Activated CD8-positive, alpha-beta memory T cell treated with anti-CD3 and anti-CD28 coated beads for 24 hours (primary cell): Measurements from ENCODE around the gene PPP1R9A.

Experiments
- DNase-seq: peaks from one replicate; pipeline ENCODE4 v3.0.0-alpha.2; 2020

The PPP1R9A gene

DNA sequence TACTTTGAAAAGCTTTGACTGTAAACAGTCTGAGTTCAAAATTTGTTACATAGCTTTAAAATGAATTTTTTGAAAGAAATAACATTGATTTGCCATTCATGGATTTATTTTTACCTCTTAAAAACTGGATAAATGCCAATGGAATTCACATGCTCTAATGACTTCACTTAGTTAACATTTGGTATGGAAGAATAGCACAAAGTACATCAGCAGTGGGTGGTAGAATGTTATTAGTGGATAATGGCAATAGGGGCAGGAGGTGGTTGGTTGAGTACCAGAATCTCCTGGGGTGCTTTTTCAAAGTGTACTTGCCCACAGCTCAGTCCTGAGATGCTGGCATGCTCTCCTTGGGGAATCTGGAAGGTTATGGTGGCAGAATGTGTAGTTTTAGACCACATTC, 4.7 kb downstream of the PPP1R9A start:
- DNase-seq = no peak

DNA sequence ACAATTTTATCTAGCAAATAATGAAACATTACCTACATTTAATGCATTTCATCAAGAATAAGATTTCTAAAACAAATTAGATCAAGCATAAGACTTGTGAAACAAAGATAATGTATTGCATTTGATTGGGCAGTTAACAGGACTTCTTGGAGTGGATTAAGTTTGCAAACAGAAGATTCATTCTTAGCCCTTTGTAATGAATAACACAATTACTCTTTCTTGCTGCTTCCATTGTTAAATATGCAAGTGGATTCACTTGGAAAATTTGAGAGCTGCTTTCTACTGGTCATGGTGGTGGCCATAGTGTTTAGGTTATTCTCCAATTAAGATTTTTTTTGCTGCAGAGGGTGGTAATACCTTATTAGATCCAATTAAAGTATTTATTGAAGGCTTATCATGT, 6.0 kb downstream of the PPP1R9A start:
- DNase-seq = no peak

DNA sequence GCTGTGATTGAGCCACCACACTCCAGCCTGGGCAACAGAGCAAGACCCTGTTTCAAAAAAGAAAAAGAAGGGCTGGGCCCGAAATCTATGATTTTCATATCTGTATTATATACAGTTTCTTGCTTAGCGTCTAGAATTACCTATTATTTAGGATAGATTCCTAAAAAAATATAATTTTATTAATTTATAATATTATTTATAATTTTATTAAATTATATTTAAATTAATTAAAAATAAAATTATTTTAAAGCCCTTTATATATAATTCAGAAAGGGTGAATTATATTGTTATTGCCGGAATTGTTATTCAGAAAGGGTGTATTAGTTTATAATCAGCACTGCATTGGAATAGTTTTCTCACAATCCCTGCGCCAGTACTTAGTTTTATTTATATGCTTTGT, 14.5 kb downstream of the PPP1R9A start:
- no peak for DNase-seq

DNA sequence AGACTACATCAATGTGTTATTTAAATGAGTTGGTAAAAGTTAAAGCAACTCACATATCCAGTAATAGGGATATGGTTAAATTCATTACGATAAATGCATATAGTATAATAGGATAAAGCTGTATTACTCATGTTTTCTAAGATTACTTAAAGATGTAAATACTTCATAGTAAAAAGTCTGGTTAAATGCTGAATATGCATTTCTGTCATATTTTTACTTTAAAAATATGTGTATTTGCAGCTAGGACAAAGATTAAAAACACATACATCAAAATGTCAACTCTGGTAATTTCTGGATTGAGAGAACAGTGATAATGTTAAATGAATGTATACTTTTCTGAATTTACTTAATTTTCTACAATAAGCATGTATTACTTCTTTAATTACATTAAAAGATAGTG, 15.1 kb downstream of the PPP1R9A start:
- DNase-seq = no peak

- DNase-seq = no peak
Observed at GRCh38 chr7:94923412-94923811, 16.0 kb downstream of the PPP1R9A start.

- DNase-seq = no peak
Observed at GRCh38 chr7:94928168-94928707, 20.8 kb downstream of the PPP1R9A start.

- no peak for DNase-seq
Observed at GRCh38 chr7:94933256-94933990, 26.0 kb downstream of the PPP1R9A start.

- DNase-seq = no peak
Observed at GRCh38 chr7:94939395-94939794, 32.0 kb downstream of the PPP1R9A start.

DNA sequence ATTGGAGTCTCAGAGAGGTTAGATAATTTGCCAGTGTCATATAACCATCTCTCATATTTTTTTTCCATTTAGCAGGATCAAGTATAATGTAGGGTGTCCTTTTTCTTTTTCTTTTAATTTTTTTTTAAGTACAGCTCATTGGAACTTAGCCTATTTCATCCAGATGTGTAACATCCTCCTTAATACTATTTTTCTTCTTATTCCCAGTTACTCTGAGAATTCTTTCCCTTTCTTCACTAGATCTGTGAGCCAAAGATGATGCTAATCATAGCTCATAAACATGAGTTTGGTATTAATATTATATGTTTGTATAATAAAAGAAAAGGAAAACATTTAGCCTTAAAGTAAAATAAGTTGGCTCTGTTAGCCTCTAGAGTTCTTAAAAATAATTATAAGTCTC, 32.8 kb downstream of the PPP1R9A start:
- no peak for DNase-seq

DNA sequence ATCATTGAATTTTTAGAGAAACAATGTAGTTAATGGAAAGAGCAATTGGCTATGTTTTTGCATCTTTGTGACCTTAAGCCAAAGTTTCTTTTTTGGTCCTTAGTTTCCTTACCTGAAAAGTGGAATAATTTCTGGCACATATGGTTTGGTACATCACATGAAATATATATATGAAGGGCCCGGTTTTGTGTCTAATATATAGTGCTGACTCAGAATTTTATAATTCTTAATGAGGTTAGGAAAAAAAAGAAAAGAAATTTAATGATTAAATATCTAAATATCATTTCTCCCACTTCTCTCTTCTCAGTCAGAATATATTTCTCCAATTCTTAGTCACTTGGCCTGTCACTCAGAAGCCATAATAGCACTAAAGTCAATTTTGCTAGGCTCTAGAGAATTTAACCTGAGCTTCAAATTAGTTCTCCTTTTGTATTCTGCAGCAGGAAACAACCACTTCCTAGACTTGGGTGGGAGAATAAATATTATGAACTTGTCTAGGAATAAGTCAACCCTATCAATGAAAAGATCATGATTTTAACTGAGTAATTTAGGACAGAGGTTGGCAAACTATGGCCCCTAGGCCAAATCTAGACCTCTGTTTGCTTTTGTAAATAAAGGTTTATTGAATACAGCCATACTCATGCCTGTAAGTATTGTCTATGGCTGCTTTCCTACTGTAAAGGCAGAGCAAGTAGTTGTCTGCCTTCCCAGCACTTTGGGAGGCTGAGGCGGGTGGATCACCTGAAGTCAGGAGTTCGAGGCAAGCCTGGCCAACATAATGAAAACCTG, 34.6 kb downstream of the PPP1R9A start:
- DNase-seq = no peak

GRCh38 chr7:94943134-94943533, 35.7 kb downstream of the PPP1R9A start:
- DNase-seq = no peak

DNA sequence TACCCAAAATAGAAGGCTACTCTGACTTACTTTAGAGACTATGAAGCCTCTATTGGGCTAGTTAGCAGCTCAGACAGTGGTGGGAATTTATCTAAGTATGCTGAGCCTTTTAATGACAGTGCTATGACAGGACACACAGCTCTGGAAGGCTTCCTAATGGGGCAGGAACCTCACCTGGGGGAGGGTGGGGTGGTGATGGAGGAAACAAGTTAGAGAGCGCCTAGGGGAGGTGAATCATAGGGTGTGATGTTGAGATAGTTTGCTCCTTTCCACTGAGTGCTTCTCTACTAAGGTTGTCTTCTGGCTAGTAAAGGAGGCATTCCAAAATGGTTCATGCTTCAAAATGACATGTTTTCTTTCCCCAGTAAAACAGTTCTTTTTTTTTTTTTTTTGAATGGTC, 42.1 kb downstream of the PPP1R9A start:
- no peak for DNase-seq

DNA sequence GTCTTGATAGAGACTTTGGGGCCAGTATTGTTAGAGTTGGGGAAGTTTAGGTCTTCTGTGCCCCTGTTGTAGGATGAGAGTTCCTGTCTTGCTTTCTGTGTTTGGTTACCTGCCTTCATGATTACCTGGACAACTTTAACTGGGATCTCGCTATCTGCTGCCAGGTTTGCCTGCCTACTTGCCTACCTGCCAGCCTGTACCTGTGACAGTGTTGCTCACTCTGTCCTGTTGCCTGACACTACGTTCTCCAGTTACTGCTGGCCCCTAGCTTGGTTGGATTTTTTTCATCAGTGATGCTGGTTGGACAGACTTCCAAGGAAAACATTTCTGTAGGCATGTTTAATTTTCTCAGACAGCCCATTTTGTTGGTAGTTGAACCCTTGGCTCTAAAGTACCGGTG, 48.4 kb downstream of the PPP1R9A start:
- DNase-seq = no peak

DNA sequence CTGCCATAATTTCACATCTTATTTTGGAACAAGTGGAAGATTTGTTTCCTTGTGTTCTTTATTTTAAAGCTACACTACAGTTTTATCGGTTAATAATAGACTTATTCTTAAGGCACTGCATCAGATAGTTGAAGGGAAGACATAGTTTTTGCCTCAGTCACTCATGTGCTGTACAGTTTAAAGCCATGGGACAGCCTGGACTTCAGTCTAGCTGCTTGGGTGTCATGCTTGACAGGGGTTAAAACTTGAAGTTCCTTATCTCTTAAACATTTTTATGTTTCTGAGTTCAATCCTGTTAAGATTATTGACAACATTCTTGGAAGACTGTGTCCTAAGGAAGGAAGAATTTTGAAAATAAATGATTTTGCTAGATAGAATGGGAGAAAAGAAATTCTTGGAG, 49.7 kb downstream of the PPP1R9A start:
- no peak for DNase-seq

GRCh38 chr7:94962661-94963060, 55.3 kb downstream of the PPP1R9A start:
- DNase-seq = no peak

DNA sequence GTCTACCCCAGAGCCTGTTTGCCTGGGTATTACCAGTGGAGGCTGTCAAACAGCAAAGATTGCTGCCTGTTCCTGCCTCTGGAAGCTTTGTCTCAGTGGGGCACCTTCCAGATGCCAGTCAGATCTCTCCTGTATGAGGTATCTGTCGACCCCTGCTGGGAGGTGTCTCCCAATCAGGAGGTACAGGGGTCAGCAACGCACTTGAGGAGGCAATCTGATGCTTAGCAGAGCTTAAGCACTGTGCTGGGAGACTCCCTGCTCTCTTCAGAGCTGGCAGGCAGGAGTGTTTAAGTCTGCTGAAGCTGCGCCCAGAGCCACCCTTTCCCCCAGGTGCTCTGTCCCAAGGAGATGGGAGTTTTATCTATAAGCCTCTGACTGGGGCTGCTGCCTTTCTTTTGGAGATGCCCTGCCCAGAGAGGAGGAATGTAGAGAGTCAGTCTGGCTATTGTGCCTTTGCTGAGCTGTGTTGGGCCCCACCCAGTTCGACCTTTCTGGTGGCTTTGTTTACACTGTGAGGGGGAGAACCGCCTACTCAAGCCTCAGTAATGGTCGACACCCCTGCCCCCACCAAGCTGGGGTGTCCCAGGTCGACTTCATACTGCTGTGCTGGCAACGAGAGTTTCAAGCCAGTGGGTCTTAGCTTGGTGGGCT, 62.2 kb downstream of the PPP1R9A start:
- DNase-seq = no peak

DNA sequence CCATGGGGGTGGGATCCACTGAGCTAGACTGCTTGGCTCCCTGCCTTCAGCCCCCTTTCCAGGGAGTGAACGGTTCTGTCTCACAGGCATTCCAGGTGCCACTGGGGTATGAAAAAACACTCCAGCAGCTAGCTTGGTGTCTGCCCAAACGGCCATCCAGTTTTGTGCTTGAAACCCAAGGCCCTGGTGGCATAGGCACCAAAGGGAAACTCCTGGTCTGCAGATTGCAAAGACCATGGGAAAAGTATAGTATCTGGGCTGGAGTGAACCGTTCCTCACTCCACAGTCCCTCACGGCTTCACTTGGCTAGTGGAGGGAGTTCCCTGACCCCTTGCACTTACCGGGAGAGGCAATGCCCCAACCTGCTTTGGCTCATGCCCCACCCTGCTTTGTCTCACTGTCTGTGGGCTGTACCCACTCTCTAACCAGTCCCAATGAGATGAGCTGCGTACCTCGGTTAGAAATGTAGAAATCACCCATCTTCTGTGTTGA, 62.7 kb downstream of the PPP1R9A start:
- no peak for DNase-seq

- no peak for DNase-seq
Observed at GRCh38 chr7:94971051-94971867, 63.9 kb downstream of the PPP1R9A start.

DNA sequence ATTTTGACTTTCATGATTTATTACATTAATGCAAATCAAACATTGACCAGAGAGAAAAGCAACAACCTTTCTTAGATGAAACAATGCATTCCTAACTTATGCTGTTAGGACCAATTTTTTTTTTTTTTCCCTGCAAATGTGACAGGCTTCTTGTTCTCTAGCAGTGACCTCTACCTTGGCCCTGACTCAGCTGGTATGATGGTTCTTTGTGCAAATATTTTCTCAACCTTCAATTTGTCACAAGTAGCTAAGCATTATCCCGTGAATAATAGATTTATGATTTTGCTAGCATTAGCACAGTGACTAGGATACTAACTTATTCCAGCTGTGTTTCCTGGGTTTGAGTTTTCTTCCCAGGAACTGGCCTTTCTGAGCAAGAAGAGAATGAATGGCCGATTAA, 64.9 kb downstream of the PPP1R9A start:
- no peak for DNase-seq

DNA sequence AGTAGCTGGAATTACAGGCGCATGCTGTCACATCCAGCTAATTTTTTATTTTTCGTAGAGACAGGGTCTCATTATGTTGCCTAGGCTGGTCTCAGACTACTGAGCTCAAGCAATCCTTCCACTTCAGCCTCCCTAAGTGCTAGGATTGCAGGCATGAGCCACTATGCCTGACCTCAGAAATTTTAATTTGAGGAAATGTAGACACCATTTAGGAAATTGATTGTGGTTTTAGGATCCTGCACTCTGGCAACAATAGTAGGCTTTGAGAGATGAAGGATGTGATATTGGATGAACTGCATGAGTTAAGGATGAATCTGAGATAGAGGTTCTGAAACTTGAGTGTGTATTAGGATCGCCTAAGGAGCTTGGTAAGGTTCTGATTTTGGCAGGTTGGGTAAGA, 66.5 kb downstream of the PPP1R9A start:
- no peak for DNase-seq

DNA sequence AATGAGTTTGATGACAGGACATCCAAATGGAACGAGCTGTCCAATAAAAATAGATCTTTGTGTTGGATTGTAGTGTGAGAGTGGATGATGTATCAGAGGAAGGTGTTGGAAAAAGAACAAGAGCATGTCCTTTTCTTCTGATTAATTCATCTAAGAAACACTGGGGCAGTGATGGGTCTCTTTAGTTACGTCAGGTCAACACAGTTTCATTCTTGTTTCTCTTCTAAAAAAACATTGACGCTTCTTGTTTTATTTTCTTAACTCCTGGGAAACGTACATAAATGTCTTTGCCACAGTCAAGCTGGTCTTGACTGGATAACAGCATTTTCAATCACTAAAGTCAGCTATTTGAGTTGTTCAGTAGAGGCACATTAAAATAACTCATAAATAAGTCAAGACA, 67.0 kb downstream of the PPP1R9A start:
- no peak for DNase-seq

DNA sequence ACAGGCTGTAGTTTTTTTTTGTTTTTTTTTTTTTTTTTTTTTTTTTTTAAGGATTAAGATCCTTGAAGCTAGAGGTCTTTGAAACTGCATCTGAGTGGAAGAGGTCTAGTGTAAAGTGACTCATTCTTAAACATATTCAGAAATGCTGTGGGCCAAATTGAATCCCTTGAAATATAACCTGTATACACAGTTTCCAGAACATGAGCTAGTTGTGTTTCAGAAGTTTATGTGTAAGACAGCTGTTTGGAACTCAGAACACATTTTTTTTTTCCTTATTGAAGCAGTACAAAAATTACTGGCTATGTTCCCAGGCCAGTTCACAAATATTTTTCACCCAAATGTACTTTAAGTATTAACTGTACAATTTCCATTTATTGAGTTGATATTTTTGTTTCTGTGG, 67.9 kb downstream of the PPP1R9A start:
- no peak for DNase-seq
